ENCODE measurements around the gene DIPK1A.

Gene DIPK1A

GRCh38 chr1:92877792-92878191 lies 83.5 kb downstream of the DIPK1A start:
- DNase-seq, result peak in 2 of 51 donors; percentile 13 to 77

- DNase-seq, result peak in 2 of 51 donors; percentile 26 to 79
These were observed 84.1 kb downstream of the DIPK1A start for GRCh38 chr1:92877081-92877711.

- DNase-seq, result peak in 3 of 51 donors; percentile 13 to 64 (median 29)
These were observed 84.9 kb downstream of the DIPK1A start for GRCh38 chr1:92876351-92876750.

GRCh38 chr1:92874987-92875386 lies 86.3 kb downstream of the DIPK1A start:
- DNase-seq, result no peak

GRCh38 chr1:92872719-92873118 lies 88.5 kb downstream of the DIPK1A start:
- peak in 17 of 51 donors; percentile 5 to 59 (median 19) for DNase-seq

GRCh38 chr1:92870591-92870990 lies 90.7 kb downstream of the DIPK1A start:
- no peak for DNase-seq

- no peak for DNase-seq
These were observed 97.1 kb downstream of the DIPK1A start for GRCh38 chr1:92864131-92864530.

- DNase-seq, result no peak
These were observed 98.7 kb downstream of the DIPK1A start for GRCh38 chr1:92862605-92863004.

GRCh38 chr1:92859400-92860039 lies 101.7 kb downstream of the DIPK1A start:
- DNase-seq, result no peak

- peak in 22 of 51 donors; percentile 2 to 91 (median 28) for DNase-seq
These were observed 102.5 kb downstream of the DIPK1A start for GRCh38 chr1:92858564-92859399.

GRCh38 chr1:92857817-92858216 lies 103.4 kb downstream of the DIPK1A start:
- DNase-seq, result no peak

GRCh38 chr1:92855236-92855635 lies 106.0 kb downstream of the DIPK1A start:
- no peak for DNase-seq

- DNase-seq, result no peak
These were observed 107.0 kb downstream of the DIPK1A start for GRCh38 chr1:92854101-92854785.

- DNase-seq, result peak in 2 of 51 donors; percentile 2 to 6
These were observed 108.0 kb downstream of the DIPK1A start for GRCh38 chr1:92853299-92853698.

- no peak for DNase-seq
These were observed 109.5 kb downstream of the DIPK1A start for GRCh38 chr1:92851729-92852128.

GRCh38 chr1:92850019-92850418 lies 111.2 kb downstream of the DIPK1A start:
- DNase-seq, result no peak

- DNase-seq, result no peak
These were observed 113.1 kb downstream of the DIPK1A start for GRCh38 chr1:92848201-92848600.

GRCh38 chr1:92845908-92846307 lies 115.4 kb downstream of the DIPK1A start:
- DNase-seq, result no peak

- no peak for DNase-seq
These were observed 116.8 kb downstream of the DIPK1A start for GRCh38 chr1:92844439-92844838.

GRCh38 chr1:92843429-92844352 lies 117.6 kb downstream of the DIPK1A start:
- DNase-seq, result no peak

- no peak for DNase-seq
These were observed 118.2 kb downstream of the DIPK1A start for GRCh38 chr1:92843046-92843423.
